ENCODE measurements around the gene OS9.

Gene OS9

GRCh38 chr12:57724003-57724935, 30.3 kb downstream of the OS9 start:
- DNase-seq: no peak

GRCh38 chr12:57724936-57725740, 31.2 kb downstream of the OS9 start:
- DNase-seq: no peak

GRCh38 chr12:57725851-57726150, 31.9 kb downstream of the OS9 start:
- DNase-seq: no peak

- DNase-seq: no peak
These were observed 32.4 kb downstream of the OS9 start for GRCh38 chr12:57726151-57726883.

- no peak for DNase-seq
These were observed 33.2 kb downstream of the OS9 start for GRCh38 chr12:57726884-57727757.

GRCh38 chr12:57727758-57728395, 33.9 kb downstream of the OS9 start:
- no peak for DNase-seq

- no peak for DNase-seq
These were observed 35.5 kb downstream of the OS9 start for GRCh38 chr12:57729321-57729844.

- DNase-seq: no peak
These were observed 36.6 kb downstream of the OS9 start for GRCh38 chr12:57730336-57731067.

GRCh38 chr12:57731411-57732080, 37.6 kb downstream of the OS9 start:
- DNase-seq: no peak

GRCh38 chr12:57732270-57732669, 38.3 kb downstream of the OS9 start:
- no peak for DNase-seq

- DNase-seq: no peak
These were observed 39.0 kb downstream of the OS9 start for GRCh38 chr12:57732726-57733593.

- no peak for DNase-seq
These were observed 40.0 kb downstream of the OS9 start for GRCh38 chr12:57733928-57734327.

GRCh38 chr12:57734591-57734990, 40.7 kb downstream of the OS9 start:
- DNase-seq: no peak

- no peak for DNase-seq
These were observed 41.4 kb downstream of the OS9 start for GRCh38 chr12:57735198-57735855.

- DNase-seq: no peak
These were observed 42.2 kb downstream of the OS9 start for GRCh38 chr12:57735952-57736740.

GRCh38 chr12:57736741-57737466, 43.0 kb downstream of the OS9 start:
- DNase-seq: no peak

All from stimulated activated CD4-positive, alpha-beta T cell treated with anti-CD3 and anti-CD28 coated beads, Interleukin-12 subunit alpha, Interleukin-12 subunit beta, amount 100 ng/mL, for 4 hours (primary cell).